WERI-Rb-1 (cell line): ENCODE measurements around the gene LRRC31.

Source experiments
- DNase-seq: peaks from one replicate; pipeline ENCODE4 v3.0.0-alpha.2; 2020
- H3K27ac ChIP-seq: fragments of 250-450 bp; sonication (Bioruptor Pico); 2 replicates; pipeline ENCODE4 v1.5.1; 2020; ENCODE audit warnings: mild to moderate bottlenecking, moderate library complexity
- H3K27me3 ChIP-seq: fragments of 250-450 bp; sonication (Bioruptor Pico); 2 replicates; pipeline ENCODE4 v1.5.1; 2021; ENCODE audit warnings: mild to moderate bottlenecking, low read depth, moderate library complexity; ENCODE audit not compliant: insufficient read depth, severe bottlenecking
- H3K36me3 ChIP-seq: fragments of 250-450 bp; sonication (Bioruptor Pico); 2 replicates; pipeline ENCODE4 v1.5.1; 2020; ENCODE audit warnings: mild to moderate bottlenecking, moderate library complexity
- H3K4me3 ChIP-seq: 2 replicates; pipeline ENCODE4 v1.5.1; 2011; ENCODE audit warnings: low read depth, mild to moderate bottlenecking, control low read depth, low read length
- H3K9me3 ChIP-seq: fragments of 250-450 bp; sonication (Bioruptor Pico); 2 replicates; pipeline ENCODE4 v1.5.1; 2021; ENCODE audit warnings: mild to moderate bottlenecking, moderate library complexity; ENCODE audit not compliant: severe bottlenecking
- CTCF ChIP-seq: IDR thresholded peaks from 2 replicates; pipeline ENCODE4 v1.5.1; 2011; ENCODE audit warnings: low read depth, mild to moderate bottlenecking, control low read depth, inconsistent platforms, low read length

LRRC31 gene

GRCh38 chr3:169847896-169848295 lies 21.8 kb downstream of the LRRC31 start:
- no peaks in the 10 kb centered on the region for H3K27me3 ChIP-seq
- H3K27ac ChIP-seq, result no peak overlapping the region
- no peak for DNase-seq
- no peaks in the 10 kb centered on the region for H3K9me3 ChIP-seq
- no peak for TF ChIP-seq CTCF
- H3K36me3 ChIP-seq, result no peaks in the 10 kb centered on the region
- H3K4me3 ChIP-seq, result no peak overlapping the region

- Histone ChIP-seq H3K9me3 (no peaks in the 10 kb centered on the region), H3K27me3 (no peaks in the 10 kb centered on the region), H3K4me3 (no peak overlapping the region), H3K27ac (no peak overlapping the region), H3K36me3 (no peaks in the 10 kb centered on the region)
- no peak for DNase-seq
- no peak for TF ChIP-seq CTCF
These were observed 23.1 kb downstream of the LRRC31 start for GRCh38 chr3:169846458-169847193.

- H3K27me3 ChIP-seq, result no peaks in the 10 kb centered on the region
- DNase-seq, result no peak
- H3K4me3 ChIP-seq, result no peak overlapping the region
- no peak for TF ChIP-seq CTCF
- H3K27ac ChIP-seq, result no peak overlapping the region
- H3K36me3 ChIP-seq, result no peaks in the 10 kb centered on the region
- H3K9me3 ChIP-seq, result no peaks in the 10 kb centered on the region
These were observed 26.8 kb downstream of the LRRC31 start for GRCh38 chr3:169842960-169843359.

GRCh38 chr3:169841171-169841570 lies 28.6 kb downstream of the LRRC31 start:
- no peak for TF ChIP-seq CTCF
- Histone ChIP-seq H3K27me3 (no peaks in the 10 kb centered on the region), H3K27ac (no peak overlapping the region), H3K36me3 (no peaks in the 10 kb centered on the region), H3K9me3 (no peaks in the 10 kb centered on the region), H3K4me3 (no peak overlapping the region)
- no peak for DNase-seq

- no peak for DNase-seq
- H3K27ac ChIP-seq, result no peak overlapping the region
- H3K9me3 ChIP-seq, result no peaks in the 10 kb centered on the region
- H3K36me3 ChIP-seq, result no peaks in the 10 kb centered on the region
- H3K4me3 ChIP-seq, result no peak overlapping the region
- no peaks in the 10 kb centered on the region for H3K27me3 ChIP-seq
- TF ChIP-seq CTCF, result no peak
These were observed 31.2 kb downstream of the LRRC31 start for GRCh38 chr3:169838511-169839030.

- no peak overlapping the region for H3K27ac ChIP-seq
- H3K27me3 ChIP-seq, result no peaks in the 10 kb centered on the region
- H3K4me3 ChIP-seq, result no peak overlapping the region
- DNase-seq, result no peak
- no peak for TF ChIP-seq CTCF
- H3K36me3 ChIP-seq, result no peaks in the 10 kb centered on the region
- no peaks in the 10 kb centered on the region for H3K9me3 ChIP-seq
These were observed 32.8 kb downstream of the LRRC31 start for GRCh38 chr3:169836942-169837275.
